Measurements from ENCODE around the gene ZMYM5. TPM values are rescaled to one million over a fixed set of nuclear protein-coding genes. Genes with fewer than 3 reads are reported as not detected.
A peak's percentile ranks its signal among the peaks of the same experiment; 100 is the strongest.
"Not testable (repeated sequence)": the region's sequence is repeated elsewhere in the genome, so short reads cannot be mapped to it uniquely, and the experiment has no call there.

Gene ZMYM5
- total and polyA plus RNA-seq, 10 donors, result 5.7 to 24.4 (median 17.1) TPM

DNA sequence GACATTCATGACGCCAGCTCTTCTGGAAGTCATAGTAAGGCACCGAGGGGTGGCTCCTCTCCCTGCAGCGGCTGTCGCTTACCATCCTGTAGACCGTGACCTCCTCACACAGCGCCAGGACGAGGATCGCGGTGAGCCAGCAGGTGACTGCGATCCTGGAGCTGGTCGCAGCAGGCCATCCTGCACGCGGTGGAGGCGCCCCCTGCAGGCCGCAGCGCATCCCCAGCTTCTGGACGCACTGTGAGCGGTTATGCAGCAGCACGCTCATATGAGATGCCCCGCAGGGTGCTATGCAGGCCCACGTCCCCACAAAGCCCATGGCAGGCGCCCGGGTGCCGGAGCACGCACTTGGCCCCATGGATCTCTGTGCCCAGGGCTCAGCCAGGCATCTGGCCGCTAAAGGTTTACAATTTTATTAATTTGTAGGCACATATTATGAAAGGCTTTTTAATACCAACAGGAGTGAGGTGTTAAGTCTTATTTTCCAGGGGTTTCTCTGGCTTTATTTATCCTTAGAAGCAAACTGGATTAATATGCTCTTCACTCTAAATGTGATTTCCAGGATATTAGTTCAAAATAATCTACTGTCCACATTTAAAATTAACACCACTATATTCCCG is 45.1 kb downstream of the ZMYM5 start:
- TF ChIP-seq POLR2AphosphoS5 (IDR thresholded peaks at IDR 0.05), result peak in 2 of 3 donors; percentile 37 to 74
- TF ChIP-seq, protein P1, sequence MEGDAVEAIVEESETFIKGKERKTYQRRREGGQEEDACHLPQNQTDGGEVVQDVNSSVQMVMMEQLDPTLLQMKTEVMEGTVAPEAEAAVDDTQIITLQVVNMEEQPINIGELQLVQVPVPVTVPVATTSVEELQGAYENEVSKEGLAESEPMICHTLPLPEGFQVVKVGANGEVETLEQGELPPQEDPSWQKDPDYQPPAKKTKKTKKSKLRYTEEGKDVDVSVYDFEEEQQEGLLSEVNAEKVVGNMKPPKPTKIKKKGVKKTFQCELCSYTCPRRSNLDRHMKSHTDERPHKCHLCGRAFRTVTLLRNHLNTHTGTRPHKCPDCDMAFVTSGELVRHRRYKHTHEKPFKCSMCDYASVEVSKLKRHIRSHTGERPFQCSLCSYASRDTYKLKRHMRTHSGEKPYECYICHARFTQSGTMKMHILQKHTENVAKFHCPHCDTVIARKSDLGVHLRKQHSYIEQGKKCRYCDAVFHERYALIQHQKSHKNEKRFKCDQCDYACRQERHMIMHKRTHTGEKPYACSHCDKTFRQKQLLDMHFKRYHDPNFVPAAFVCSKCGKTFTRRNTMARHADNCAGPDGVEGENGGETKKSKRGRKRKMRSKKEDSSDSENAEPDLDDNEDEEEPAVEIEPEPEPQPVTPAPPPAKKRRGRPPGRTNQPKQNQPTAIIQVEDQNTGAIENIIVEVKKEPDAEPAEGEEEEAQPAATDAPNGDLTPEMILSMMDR (IDR thresholded peaks at IDR 0.05 in 8 of 11, conservative IDR thresholded peaks at IDR 0.05 in 3 of 11), result peak in 6 of 11 experiments; percentile 30 to 61 (median 52)
- TF ChIP-seq POLR2A (IDR thresholded peaks at IDR 0.05), result no peak
- intact Hi-C loops (cut with DNase I; ENCODE audit: low total_unique reads), result no loop called here
- peaks cover 0 to 79% (median 19%) of the 10 kb centered on the region in 6 donors for H3K36me3 ChIP-seq
- H3K4me1 ChIP-seq, result no peaks in the 10 kb centered on the region
- H3K27me3 ChIP-seq (replicated peaks in 1 of 7), result no peaks in the 10 kb centered on the region
- H3K4me3 ChIP-seq, result no peak overlapping the region
- peak; percentile 89 for DNase-seq
- no peaks in the 10 kb centered on the region for H3K9me3 ChIP-seq
- H3K27ac ChIP-seq, result no peak overlapping the region
- 79 to 96% (median 89%) methylated on average over 13 to 27 of the region's 27 CpGs for WGBS, 5 donors

DNA sequence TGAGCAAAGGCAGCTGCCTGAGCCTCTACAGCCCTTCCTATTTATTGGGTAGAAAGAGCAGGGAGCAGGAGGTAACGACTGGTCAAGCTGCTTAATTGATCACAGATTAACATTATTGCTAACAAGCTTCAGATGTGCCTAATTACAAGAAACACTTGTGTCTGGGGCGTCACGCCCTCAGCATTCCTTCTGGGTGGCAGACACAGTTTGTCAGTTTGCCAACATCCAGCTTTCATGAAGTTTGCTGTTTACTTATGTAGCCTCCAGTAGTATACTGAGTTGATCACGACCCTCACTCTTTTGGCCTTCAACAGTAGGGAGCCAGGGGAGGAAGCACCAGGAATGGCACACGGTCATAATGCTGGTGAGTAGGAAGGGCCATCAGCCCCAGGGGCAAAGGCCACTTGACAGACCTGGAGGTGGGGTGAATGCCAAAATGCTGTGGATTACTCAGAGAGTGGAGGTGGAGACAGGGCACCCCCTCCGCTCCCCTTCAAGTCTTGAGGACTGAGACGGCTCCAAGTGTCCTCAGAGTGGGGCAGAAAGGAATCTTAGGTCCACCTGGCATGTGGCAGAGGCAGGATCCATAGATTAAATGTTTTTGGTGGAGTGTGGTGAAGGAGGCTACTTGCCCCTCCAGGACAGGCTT is 45.8 kb downstream of the ZMYM5 start:
- no peaks in the 10 kb centered on the region for H3K4me1 ChIP-seq
- H3K27ac ChIP-seq, result no peak overlapping the region
- peaks cover 0 to 72% (median 17%) of the 10 kb centered on the region in 6 donors for H3K36me3 ChIP-seq
- intact Hi-C loops (cut with DNase I; ENCODE audit: low total_unique reads), result no loop called here
- TF ChIP-seq POLR2AphosphoS5 (IDR thresholded peaks at IDR 0.05) (no peak), POLR2A (IDR thresholded peaks at IDR 0.05) (no peak)
- TF ChIP-seq, protein P1 (IDR thresholded peaks at IDR 0.05 in 8 of 11, conservative IDR thresholded peaks at IDR 0.05 in 3 of 11), result no peak
- no peaks in the 10 kb centered on the region for H3K9me3 ChIP-seq
- WGBS, 5 donors, result 91 to 96% (median 93%) methylated on average over 7 of the region's 7 CpGs
- DNase-seq, result no peak
- H3K4me3 ChIP-seq, result no peak overlapping the region
- no peaks in the 10 kb centered on the region for H3K27me3 ChIP-seq (replicated peaks in 1 of 7)

DNA sequence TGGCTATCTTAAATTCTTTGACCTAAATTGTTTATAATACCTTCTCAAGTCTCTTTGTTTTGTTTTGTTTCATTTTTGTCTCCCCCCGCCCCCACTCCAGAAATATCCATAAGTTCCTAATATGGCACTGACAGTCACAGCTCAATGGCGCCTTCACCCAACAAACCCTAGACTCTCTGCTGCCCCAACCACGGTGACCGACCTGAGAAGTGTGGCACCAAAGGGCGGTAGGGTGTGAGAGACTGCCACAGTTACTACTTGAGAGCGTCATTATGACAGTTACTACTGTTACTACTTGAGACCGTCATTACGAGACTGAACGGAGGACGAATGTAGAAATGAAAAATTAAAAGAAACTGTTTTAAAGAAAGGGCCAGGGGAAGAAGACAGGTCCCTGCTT is 46.3 kb downstream of the ZMYM5 start:
- Histone ChIP-seq H3K4me3 (no peak overlapping the region), H3K27me3 (replicated peaks in 1 of 7) (no peaks in the 10 kb centered on the region), H3K4me1 (no peaks in the 10 kb centered on the region), H3K27ac (no peak overlapping the region), H3K9me3 (no peaks in the 10 kb centered on the region), H3K36me3 (peaks cover 0 to 66% (median 14%) of the 10 kb centered on the region in 6 donors)
- no peak for TF ChIP-seq POLR2AphosphoS5 (IDR thresholded peaks at IDR 0.05)
- TF ChIP-seq, protein P1 (IDR thresholded peaks at IDR 0.05 in 8 of 11, conservative IDR thresholded peaks at IDR 0.05 in 3 of 11), result no peak
- no peak for TF ChIP-seq POLR2A (IDR thresholded peaks at IDR 0.05)
- intact Hi-C loops (cut with DNase I; ENCODE audit: low total_unique reads), result no loop called here
- 92 to 97% (median 93%) methylated on average over 10 of the region's 10 CpGs for WGBS, 5 donors
- DNase-seq, result no peak

DNA sequence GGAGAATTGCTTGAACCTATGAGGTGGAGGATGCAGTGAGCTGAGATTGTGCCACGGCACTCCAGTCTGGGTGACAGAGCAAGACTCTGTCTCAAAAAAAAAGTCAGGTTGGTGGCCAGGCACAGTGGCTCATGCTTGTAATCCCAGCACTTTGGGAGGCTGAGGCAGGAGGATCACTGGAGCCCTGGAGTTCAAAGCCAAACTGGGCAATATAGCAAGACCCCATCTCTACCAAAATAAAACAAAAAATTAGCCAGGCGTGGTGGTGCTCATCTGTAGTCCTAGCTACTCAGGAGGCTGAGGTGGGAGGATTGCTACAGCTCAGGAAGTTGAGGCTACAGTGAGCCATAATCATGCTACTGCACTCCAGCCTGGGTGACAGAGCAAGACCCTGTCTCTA is 47.6 kb downstream of the ZMYM5 start:
- peaks cover 0 to 63% (median 13%) of the 10 kb centered on the region in 6 donors for H3K36me3 ChIP-seq
- H3K4me1 ChIP-seq; H3K9me3 ChIP-seq; intact Hi-C loops (cut with DNase I; ENCODE audit: low total_unique reads); DNase-seq; H3K27me3 ChIP-seq (replicated peaks in 1 of 7); H3K4me3 ChIP-seq; H3K27ac ChIP-seq: not testable (repeated sequence)
- WGBS, 5 donors, result 90 to 100% (median 97%) methylated on average over 2 of the region's 2 CpGs
